HG03442 (cell line): ENCODE results near the gene TRIM43.
"Not testable (repeated sequence)": the region's sequence is repeated elsewhere in the genome, so short reads cannot be mapped to it uniquely, and the experiment has no call there.

ENCODE experiments used
- ATAC-seq: cut with Tn5 transposase; IDR thresholded peaks from one replicate; pipeline ENCODE4 v1.9.1; 2021; ENCODE audit warnings: mild to moderate bottlenecking, moderate library complexity; ENCODE audit not compliant: unreplicated experiment

Gene TRIM43

DNA sequence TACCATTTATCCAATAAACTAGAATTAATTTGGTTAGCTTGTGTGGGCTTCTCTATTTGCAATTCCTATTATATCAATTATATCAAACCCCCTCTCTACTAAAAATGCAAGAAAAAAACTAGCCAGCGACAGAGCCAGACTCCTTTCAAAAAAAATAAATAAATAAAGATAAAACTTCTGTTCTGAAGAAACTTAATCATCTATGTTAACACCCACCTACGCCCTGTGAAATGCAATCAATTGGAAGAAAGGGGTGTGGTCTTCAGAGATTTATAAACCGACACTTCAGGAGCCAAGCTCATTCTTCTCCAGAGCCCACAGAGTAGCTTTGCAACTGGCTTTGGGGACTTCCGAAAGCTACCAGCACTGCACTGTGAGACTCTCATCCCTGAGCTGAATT, at the start of gene TRIM43:
TSS of gene TRIM43 (plus strand) at position 301 of the 400 bp plus-strand sequence. CDS start 2,023 bp downstream, outside the sequence.
- ATAC-seq: not testable (repeated sequence)

DNA sequence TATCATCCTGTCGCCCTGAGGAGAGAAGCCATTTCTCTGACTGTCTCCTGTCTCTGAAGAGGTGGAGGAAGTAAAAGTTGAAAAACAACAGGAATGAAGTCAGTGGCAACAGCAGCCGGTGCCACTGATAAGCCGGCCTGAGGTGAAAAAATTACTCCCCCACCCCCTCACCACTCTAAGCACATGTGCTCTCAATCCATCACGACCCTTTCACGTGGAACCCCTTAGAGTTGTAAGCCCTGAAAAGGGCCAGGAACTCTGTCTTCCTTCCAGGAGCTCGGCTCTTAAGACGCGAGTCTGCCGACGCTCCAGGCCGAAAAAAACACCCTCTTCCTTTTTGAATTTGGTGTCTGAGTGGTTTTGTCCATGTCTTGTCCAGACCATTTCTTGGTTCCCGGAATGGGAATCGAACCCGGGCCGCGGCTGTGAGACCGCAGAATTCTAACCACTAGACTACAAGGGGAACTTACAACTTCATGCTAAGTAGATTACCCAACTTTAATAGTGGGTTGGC, 40.7 kb upstream of the TRIM43 start:
- ATAC-seq: no peak

DNA sequence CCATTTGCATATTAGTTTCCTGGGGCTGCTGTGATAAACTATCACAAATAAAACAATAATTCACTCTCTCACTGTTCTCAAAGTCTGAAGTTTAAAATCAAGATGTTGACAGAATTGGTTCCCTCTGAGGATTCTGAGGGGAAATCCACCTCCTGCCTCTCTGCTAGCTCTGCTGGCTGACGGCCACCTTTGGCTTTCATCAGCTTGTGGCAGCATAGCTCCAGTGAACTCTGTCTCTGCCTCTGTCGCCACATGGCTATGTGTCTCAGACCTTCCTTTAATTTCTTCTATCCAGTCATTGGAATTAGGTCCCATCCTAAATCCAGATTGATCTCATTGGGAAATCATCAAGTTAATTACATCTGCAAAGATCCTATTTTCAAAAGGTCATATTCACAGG, 38.9 kb upstream of the TRIM43 start:
- no peak for ATAC-seq

DNA sequence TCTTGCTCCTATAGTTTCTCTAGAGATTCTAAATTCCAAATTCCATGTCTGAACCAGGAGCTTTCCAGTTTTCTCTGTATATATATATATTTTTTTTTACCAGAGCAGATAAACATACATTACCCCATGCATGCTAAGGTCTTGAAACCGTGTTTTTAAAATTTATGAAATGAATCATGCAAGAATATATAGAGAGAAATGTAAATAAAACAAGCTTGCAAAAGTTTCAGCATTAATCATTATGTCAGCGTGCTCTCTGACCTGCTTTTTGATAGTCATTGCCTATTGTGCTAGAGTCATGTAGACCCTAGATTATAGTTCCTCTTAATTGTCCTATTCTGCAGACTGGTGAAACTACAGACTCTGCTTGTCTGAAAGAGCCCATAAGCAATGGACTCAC, 22.6 kb upstream of the TRIM43 start:
- ATAC-seq: no peak

DNA sequence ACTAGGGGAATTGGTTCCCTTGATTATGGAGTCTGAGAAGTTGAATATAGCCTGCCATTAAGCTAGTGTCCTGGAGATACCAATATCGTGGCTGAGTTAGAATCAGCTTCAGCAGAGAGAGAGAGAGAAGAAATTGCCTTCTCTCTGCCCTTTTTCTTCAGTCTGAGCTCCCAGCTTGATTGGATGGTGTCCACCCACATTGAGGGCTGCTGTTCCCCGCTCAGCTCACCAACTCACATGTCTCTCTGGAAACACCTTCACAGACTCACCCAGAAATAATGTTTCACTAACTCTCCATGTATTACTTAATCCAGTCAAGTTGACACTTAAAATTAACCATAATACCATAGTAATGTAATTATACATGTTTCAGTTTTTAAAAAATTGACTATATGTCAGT, 17.9 kb upstream of the TRIM43 start:
- no peak for ATAC-seq

DNA sequence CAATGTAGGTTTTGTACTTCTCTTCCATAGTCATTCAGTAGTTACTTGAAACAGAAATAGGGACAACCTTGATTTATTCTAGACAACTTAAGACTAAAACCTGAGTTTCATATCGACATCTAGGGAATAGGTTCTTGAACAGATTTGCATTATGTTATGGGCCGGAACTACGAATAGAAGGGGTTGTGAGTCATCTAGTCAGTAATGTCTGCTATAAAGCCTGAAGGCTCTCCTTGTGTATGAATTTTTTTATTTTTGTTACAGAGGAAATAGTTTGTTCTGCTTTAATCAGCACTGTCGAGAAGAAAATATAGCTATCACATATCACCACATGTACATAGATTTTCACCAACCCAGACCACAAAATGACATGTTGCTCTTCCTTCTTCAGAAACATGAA, 17.3 kb upstream of the TRIM43 start:
- no peak for ATAC-seq

DNA sequence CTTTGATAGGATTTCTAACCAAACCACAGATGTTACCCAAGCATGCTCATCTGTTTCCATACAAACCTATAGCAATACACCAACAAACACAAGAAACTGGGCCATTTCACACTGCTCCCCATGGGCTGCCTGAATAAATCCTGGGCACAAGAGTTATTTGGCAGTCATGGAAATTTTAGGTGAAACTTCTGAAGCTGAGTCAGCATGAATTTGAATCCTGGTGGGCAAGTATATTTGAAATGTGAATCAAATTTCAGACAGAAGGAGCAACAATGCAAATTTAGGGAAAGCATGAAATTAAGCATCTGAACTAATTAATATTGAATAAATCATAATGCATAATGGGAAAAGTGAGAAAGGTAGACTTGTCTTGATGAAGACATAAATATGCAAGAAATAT, 15.9 kb upstream of the TRIM43 start:
- ATAC-seq: no peak

DNA sequence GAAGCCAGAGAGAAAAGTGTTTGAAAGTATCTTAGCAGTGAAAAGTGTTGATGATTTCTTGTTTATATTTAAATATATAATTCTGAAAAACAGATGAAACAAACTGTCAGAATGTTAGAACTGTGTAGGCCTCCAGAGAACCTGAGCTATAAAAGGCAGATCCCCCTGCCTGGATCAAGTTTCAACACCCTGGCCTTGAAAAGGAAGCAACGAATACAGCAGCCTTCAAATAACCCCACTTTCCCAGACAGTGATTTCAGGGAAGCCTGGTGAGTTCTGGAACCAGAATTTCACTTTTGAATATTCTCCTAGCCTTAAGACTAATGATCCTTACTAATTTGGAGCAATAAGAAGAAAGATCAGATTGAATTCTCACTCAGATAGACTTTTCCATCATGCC, 13.3 kb upstream of the TRIM43 start:
- ATAC-seq: no peak

DNA sequence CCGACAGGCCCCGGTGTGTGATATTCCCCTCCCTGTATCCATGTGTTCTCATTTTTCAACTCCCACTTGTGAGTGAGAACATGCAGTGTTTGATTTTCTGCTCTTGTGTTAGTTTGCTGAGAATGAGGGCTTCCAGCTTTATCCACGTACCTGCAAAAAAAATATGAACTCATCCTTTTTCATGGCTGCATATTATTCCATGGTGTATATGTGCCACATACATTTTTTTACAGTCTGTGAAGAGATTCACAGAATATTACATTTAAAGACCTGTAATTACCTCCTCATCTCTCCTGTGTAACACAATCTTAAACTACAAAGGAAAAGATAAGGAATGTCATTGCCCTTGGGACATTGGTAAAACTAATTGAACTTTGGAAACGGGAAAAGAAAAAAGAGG, 8.3 kb upstream of the TRIM43 start:
- not testable (repeated sequence) for ATAC-seq

DNA sequence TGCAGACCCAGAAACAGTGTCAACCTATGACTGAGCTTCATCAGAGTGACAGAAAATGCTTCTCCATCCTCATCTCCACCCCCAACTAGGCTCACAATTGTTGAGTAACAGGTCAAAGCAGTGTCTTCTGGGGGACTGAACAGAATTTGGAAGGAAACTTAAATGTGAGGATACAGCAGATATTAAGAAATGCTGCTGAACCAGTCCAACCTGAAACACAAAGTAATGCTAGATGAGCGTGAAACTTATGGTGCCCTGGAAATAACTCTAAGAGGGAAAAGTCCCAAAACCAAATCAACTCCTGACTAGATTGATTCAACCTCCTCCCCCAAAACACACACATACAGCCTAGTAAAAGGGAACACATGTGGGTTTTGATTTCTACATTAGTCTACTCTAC, 7.5 kb upstream of the TRIM43 start:
- ATAC-seq: not testable (repeated sequence)

DNA sequence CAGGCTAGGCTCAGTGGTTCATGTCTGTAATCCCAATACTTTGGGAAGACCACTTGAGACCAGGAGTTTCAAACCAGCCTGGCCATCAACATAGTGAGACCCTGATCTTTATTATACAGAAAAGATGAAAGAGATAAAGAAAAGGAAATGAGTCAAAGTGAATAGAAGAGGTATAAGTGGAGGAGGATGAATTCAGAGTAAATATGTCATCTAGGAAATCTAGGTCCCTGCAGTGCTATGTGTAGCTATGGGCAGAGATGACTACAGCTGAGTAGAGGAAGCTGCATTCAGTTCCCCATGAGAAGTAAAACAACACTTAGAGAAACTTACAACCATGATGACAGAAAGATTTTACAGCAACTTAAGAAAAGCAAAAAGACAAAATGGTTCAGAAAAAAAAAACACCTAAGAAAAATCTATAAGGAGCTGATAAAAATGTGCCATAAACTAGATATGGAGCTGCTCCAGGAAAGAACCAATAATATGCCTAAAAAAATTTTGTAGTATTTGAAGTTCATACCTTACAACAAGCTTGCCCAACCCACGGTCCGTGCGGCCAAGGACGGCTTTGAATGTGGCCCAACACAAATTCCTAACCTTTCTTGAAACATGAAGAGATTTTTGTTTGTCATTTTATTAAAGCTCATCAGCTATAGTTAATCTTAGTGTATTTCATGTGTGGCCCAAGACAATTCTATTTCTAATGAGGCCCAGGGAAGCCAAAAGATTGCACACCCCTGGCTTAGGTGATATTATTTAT, 1.8 kb upstream of the TRIM43 start:
- not testable (repeated sequence) for ATAC-seq

DNA sequence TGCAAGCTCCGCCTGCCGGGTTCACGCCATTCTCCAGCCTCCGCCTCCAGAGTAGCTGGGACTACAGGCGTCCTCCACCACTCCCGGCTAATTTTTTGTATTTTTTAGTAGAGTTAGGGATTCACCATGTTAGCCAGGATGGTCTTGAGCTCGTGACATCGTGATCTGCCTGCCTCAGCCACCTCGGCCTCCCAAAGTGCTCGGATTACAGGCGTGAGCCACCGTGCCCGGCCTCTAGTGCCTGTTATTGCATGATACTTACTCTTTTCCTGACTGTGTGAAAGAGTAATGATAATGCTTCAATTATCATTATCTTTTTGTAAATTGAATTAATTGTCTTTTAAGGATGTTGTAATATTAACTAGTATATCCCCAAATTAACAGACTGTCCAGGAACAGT, 1.2 kb downstream of the TRIM43 start:
- not testable (repeated sequence) for ATAC-seq

DNA sequence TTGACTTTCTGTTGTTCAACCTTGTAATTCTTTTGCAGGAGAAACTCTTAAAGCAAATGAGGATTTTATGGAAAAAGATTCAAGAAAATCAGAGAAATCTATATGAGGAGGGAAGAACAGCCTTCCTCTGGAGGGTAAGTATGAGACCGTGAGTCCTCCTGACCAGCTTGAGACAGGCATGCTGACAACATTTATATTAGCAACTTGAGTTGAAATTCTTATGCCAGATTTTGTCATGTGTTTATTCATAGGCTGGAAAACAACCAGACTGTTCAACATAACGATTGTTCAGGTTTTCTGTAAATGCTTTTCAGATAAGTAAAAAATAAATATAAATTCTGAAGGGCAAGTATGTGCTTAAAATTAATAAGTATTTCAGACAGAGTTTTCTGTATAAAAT, 3.2 kb downstream of the TRIM43 start:
- ATAC-seq: not testable (repeated sequence)

DNA sequence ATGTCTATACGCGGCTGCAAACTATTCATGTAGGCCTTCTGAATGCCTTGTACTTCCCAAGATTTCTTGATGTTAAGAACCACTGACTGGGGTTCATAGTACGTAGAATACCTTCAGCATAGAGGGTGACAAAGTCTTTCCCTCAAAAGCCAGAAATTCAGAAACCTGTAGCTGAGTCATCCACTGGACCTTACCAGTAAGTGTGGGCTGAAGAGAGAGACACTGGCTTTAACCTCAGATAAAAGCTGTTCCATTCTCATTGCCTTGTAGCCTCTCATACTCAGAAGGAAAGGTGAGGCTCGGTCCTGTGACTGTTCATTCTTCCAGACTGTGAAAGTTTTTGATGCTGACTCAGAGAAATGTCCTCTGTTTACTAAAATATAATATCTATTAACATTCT, 9.5 kb downstream of the TRIM43 start:
- not testable (repeated sequence) for ATAC-seq

DNA sequence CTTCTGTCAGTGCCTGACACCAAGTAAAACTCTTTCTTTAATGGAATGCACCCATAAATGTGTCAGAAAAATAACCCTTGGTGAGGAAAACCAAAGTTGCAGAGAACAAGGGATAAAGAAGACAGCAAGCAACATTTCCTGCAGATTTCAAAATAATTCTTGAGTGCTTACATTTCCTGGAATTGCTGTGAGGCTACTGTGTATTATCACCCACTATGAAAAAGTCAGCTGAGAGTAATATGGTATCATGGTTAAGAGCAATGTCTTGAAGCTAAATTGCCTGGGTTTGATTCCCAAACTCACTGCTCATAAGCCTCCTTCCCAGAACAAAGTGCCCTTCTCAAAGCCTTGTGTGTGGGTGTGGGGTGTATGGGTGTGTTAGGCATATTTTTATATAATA, 10.3 kb downstream of the TRIM43 start:
- not testable (repeated sequence) for ATAC-seq

DNA sequence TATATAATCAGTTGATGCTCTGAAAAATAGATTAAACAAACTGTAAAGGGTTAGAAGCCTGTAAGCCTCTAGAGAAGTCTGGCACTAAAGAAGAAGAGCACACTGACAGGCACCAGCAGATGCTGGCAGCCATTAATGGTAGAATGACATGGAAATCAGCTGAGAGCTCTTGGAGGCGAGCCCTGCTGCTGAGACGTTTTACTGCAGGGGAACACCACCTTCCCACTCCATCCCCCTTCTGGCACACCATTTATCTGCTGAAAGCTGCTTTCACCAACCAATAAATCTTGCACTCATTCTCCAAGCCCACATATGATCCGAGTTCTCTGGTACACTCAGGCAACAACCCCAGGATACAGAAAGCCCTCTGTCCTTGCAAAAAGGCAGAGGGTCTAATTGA, 16.6 kb downstream of the TRIM43 start:
- not testable (repeated sequence) for ATAC-seq

DNA sequence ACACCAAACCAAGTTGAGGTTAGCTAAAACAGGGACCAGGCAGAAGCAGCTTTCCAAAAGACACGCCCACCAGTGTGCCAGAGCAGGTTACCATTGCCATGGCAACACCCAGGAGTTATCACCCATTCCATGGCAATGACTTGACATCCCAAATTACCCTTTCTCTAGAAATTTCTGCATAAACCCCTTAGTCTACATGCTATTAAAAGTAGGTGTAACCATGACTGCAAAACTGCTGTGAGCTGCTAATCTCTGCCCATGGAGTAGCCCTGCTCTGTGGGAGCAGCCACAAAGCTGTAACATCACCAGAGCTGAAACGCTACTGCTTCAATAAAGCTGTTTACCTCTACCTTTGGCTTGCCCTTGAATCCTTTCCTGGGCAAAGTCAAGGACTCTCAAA, 18.0 kb downstream of the TRIM43 start:
- ATAC-seq: not testable (repeated sequence)

DNA sequence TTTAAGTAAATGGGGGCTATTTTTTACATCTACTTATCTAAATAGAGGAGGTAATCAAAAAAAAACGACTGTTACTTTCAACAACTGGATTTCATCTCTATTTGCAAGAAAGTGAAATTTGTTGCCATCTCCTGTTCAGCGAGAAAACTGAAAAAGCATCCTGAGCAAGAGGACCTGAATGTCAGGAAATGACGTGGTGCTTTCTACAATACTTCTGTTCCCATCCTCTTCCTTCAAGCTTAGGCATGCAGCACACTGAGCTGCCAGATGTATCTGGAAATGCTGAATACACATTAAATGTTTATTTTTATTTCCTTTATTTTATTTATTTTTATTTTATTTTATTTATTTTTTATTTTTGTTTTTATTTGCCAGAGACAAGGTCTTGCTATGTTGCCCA, 21.2 kb downstream of the TRIM43 start:
- ATAC-seq: not testable (repeated sequence)

DNA sequence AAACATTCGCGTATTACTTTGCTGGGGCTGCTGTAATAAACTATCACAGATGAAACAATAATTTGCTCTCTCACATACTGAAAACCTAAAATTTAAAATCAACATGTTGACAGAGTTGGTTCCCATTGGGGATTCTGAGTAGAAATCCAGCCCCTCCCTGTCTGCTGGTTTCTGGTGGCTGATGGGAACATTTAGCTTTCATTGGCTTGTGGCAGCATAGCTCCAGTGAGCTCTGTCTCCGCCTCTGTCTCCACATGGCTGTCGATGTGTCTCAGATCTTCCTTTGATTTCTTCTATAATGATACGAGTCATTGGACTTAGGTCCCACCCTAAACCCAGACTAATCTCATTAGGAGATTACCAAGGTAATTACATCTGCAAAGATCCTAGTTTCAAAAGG, 30.9 kb downstream of the TRIM43 start:
- ATAC-seq: not testable (repeated sequence)

DNA sequence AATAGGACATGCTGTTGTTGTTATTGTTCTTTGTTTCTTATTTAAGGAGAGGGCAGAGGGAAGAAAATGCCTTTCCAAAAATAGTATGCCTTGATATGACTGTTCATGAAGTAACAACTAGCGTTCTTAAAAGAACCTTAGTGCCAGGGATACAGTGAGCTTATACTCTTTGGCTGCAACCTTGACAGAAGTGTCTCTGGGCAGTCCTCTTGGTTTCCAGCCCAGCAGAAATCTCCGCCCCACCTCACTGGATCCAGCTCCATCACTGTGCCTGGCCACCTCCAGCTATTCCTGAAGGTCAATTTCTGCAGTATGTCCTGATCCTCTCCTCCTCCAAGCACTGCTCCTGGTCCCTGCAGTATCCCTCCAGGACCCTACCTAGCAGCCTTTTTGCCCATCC, 39.2 kb downstream of the TRIM43 start:
- ATAC-seq: not testable (repeated sequence)

DNA sequence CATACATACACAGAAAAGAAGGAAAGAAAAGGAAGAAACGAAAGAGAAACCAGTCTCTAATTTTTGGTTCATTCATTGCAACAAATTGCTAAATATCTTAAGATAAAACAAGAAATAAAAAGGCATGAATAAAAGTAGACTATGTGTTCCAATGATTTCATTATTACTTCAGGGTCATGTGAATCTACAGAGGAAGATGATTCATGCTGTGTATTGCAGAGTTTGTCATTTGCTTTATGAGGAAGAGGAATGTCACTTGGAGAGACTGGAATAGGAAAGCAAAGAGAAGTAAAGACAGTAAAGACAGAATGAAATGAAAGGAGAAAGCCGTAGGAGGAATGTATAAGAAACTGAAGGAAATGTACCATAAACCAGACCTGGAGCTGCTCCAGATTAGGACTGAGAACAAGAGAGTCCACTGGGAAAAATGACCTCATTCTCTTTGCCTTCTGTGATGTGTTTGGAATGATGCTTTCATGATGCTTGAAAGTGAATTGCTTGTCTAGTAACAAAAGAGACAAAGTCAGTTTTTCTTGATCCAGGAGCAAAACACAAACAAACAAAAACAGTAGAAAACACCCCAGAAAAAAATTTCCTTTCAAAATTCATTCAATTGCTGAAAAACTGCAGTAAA, 41.9 kb downstream of the TRIM43 start:
- not testable (repeated sequence) for ATAC-seq
